ENCODE data around the gene TACR2. TPM values are rescaled to one million over a fixed set of nuclear protein-coding genes. Genes with fewer than 3 reads are reported as not detected.

The TACR2 gene
- total RNA-seq, 1 donor from 2014 or later, result not detected

- H3K9me3 Mint-ChIP-seq (ENCODE audit: unreplicated experiment), result no peaks in the 10 kb centered on the region
- H3K4me1 Mint-ChIP-seq (ENCODE audit: unreplicated experiment), result peaks cover 10% of the 10 kb centered on the region
- H3K4me3 Mint-ChIP-seq (ENCODE audit: unreplicated experiment), result no peak overlapping the region
- H3K36me3 Mint-ChIP-seq (ENCODE audit: unreplicated experiment), result no peaks in the 10 kb centered on the region
- H3K27ac Mint-ChIP-seq (ENCODE audit: unreplicated experiment), result no peak overlapping the region
- TF ChIP-seq CTCF (IDR thresholded peaks at IDR 0.05), result no peak
- DNase-seq (ENCODE audit: extremely low spot score, unreplicated experiment), result no peak
- H3K27me3 Mint-ChIP-seq (ENCODE audit: unreplicated experiment), result no peaks in the 10 kb centered on the region
These were observed 2.4 kb downstream of the TACR2 start for GRCh38 chr10:69414036-69415018.

DNA sequence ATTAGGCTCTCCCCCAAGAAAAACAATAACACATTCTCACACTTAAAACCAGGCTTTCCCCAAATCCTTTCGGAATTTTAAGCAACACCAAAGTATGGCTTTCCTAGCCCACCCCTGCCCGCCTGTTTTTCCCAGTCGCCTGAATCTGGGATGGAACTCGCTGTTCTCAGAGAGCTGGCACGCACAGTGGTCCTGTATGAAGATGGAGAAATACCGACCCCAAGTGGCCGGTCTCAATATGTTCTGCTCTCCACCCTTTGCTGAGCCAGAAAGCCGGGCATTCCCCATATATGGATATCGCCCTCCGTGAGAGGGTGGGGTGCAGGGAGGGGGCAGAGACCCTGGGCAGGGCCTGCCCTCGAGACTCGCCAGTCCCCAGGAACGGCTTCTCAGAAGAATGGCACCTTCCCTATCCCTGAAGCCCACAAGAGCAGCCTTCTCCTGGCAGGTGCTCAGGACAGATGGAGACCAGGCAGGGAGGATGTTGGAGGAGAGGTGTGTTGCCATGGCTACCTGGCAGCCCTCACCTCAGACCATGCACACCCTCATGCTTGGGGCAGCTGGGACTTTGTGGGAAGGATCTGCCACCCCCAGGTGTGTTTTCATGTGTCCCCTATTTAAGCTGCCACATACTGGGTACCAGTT lies 3.4 kb downstream of the TACR2 start:
- peaks cover 12% of the 10 kb centered on the region for H3K4me1 Mint-ChIP-seq (ENCODE audit: unreplicated experiment)
- DNase-seq (ENCODE audit: extremely low spot score, unreplicated experiment), result no peak
- H3K36me3 Mint-ChIP-seq (ENCODE audit: unreplicated experiment), result no peaks in the 10 kb centered on the region
- H3K4me3 Mint-ChIP-seq (ENCODE audit: unreplicated experiment), result no peak overlapping the region
- no peaks in the 10 kb centered on the region for H3K27me3 Mint-ChIP-seq (ENCODE audit: unreplicated experiment)
- peak; percentile 72 for TF ChIP-seq CTCF (IDR thresholded peaks at IDR 0.05)
- no peaks in the 10 kb centered on the region for H3K9me3 Mint-ChIP-seq (ENCODE audit: unreplicated experiment)
- H3K27ac Mint-ChIP-seq (ENCODE audit: unreplicated experiment), result peak overlapping the region; percentile 40

DNA sequence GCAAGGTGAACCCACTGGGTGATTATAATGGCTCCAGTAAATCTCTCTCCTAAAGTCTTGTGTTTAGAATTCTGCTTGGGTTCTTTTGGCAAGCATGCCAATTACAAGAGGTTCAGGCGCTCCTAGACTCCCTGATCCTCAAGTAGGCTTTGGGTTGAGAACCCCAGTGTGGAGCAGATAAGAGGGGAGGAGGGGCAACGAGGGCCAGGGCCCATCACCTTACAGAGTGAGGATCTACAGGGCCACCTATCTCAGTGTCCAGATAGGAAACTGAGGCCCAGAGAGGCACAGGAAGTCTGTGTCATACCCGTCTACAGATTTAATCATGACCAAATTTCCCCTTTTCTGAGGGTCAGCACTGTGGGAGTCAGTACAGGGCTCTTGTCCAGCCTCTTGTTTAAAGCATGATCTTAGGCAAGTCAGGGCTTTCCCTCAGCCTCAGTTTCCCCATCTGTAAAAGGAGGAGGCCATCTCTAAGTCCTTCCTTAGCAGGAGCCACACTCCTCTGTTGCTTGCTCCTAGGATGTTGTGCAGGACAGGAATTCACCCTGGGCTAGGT lies 4.4 kb downstream of the TACR2 start:
- Mint-ChIP-seq H3K27me3 (ENCODE audit: unreplicated experiment) (no peaks in the 10 kb centered on the region), H3K9me3 (ENCODE audit: unreplicated experiment) (no peaks in the 10 kb centered on the region), H3K4me3 (ENCODE audit: unreplicated experiment) (no peak overlapping the region), H3K27ac (ENCODE audit: unreplicated experiment) (no peak overlapping the region), H3K36me3 (ENCODE audit: unreplicated experiment) (no peaks in the 10 kb centered on the region), H3K4me1 (ENCODE audit: unreplicated experiment) (peaks cover 14% of the 10 kb centered on the region)
- no peak for DNase-seq (ENCODE audit: extremely low spot score, unreplicated experiment)
- TF ChIP-seq CTCF (IDR thresholded peaks at IDR 0.05), result no peak

- H3K27ac Mint-ChIP-seq (ENCODE audit: unreplicated experiment), result no peak overlapping the region
- no peaks in the 10 kb centered on the region for H3K27me3 Mint-ChIP-seq (ENCODE audit: unreplicated experiment)
- peaks cover 19% of the 10 kb centered on the region for H3K4me1 Mint-ChIP-seq (ENCODE audit: unreplicated experiment)
- no peak for TF ChIP-seq CTCF (IDR thresholded peaks at IDR 0.05)
- no peak overlapping the region for H3K4me3 Mint-ChIP-seq (ENCODE audit: unreplicated experiment)
- H3K36me3 Mint-ChIP-seq (ENCODE audit: unreplicated experiment), result no peaks in the 10 kb centered on the region
- no peak for DNase-seq (ENCODE audit: extremely low spot score, unreplicated experiment)
- H3K9me3 Mint-ChIP-seq (ENCODE audit: unreplicated experiment), result no peaks in the 10 kb centered on the region
These were observed 5.2 kb downstream of the TACR2 start for GRCh38 chr10:69411476-69411875.

DNA sequence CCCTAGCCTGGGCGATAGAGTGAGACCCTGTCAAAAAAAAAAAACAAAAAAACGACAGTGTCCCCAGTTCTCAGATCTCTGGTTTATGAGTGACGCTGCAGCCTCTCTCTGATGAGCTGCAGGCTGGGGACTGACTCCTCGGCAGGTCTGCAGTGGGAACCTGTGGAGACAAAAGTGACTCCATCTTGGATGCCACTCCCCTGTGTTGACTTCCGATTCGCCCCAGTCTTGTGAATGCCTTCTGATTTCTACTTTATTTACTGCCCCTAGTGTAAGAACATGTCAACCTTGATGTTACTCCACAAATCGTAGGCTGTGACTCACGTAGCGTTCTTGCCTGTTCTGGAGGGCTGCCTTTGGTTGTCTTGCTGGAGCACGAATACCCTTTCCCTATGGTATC lies 6.2 kb downstream of the TACR2 start:
- no peak for TF ChIP-seq CTCF (IDR thresholded peaks at IDR 0.05)
- H3K4me3 Mint-ChIP-seq (ENCODE audit: unreplicated experiment), result no peak overlapping the region
- no peaks in the 10 kb centered on the region for H3K9me3 Mint-ChIP-seq (ENCODE audit: unreplicated experiment)
- no peaks in the 10 kb centered on the region for H3K36me3 Mint-ChIP-seq (ENCODE audit: unreplicated experiment)
- H3K27me3 Mint-ChIP-seq (ENCODE audit: unreplicated experiment), result no peaks in the 10 kb centered on the region
- peaks cover 26% of the 10 kb centered on the region for H3K4me1 Mint-ChIP-seq (ENCODE audit: unreplicated experiment)
- H3K27ac Mint-ChIP-seq (ENCODE audit: unreplicated experiment), result no peak overlapping the region
- no peak for DNase-seq (ENCODE audit: extremely low spot score, unreplicated experiment)
